OCI-LY7 (cell line): ENCODE measurements around the gene TOP1.

ENCODE experiments used
- CTCF ChIP-seq: fragments of 200-600 bp; sonication (generic); conservative IDR thresholded peaks from 2 replicates; pipeline ENCODE4 v1.5.1; 2014; ENCODE audit warnings: mild to moderate bottlenecking, antibody characterized with exemption, low read length, moderate library complexity, mixed read lengths
- EZH2phosphoT487 ChIP-seq: fragments of 200-600 bp; sonication (generic); IDR thresholded peaks from 2 replicates; pipeline ENCODE4 v1.6.1; 2018; ENCODE audit warnings: low read depth, borderline replicate concordance, mild to moderate bottlenecking, mixed run types, antibody characterized with exemption, low read length, moderate library complexity, mixed read lengths

- TF ChIP-seq CTCF (no peak), EZH2phosphoT487 (no peak)
Observed at GRCh38 chr20:41082306-41082705, 53.7 kb downstream of the TOP1 start.
